Transverse colon (tissue), 4 donors: ENCODE data around the gene CHD2. TPM values are rescaled to one million over a fixed set of nuclear protein-coding genes. Genes with fewer than 3 reads are reported as not detected.
A peak's percentile ranks its signal among the peaks of the same experiment; 100 is the strongest.

Source experiments
- DNase-seq: peaks from one replicate; pipeline ENCODE4 v3.0.0-alpha.2; 2019
- H3K27ac ChIP-seq, 4 donors: fragments of 200-600 bp; sonication (generic); 2 replicates each; pipeline ENCODE4 v1.5.1; 2016 to 2018; ENCODE audit warnings: inconsistent platforms in 4 of 4
- H3K27me3 ChIP-seq: fragments of 200-600 bp; sonication (generic); 2 replicates; pipeline ENCODE4 v1.5.1; 2017; ENCODE audit warnings: inconsistent platforms
- H3K36me3 ChIP-seq, 4 donors: fragments of 200-600 bp; sonication (generic); 2 replicates each; pipeline ENCODE4 v1.5.1; 2017 to 2019; ENCODE audit warnings: inconsistent platforms in 4 of 4
- H3K4me1 ChIP-seq, 4 donors: fragments of 200-600 bp; sonication (generic); 2 replicates each; pipeline ENCODE4 v1.5.1; 2017 to 2020; ENCODE audit warnings: inconsistent platforms in 4 of 4
- H3K4me3 ChIP-seq, 4 donors: fragments of 200-600 bp; sonication (generic); 1 replicate in 1 of 4; 2 replicates in 3 of 4; pipeline versions ENCODE4 v1.5.1 to v1.6.1; 2017 to 2019; ENCODE audit warnings: inconsistent platforms in 4 of 4
- H3K9me3 ChIP-seq, 2 donors: fragments of 200-600 bp; sonication (generic); 2 replicates each; pipeline ENCODE4 v1.5.1; 2017 to 2019; ENCODE audit warnings: inconsistent platforms in 2 of 2
- CTCF ChIP-seq, 5 experiments: fragments of 200-600 bp in 3 of 5; fragments of 450-650 bp in 2 of 5; sonication (generic) in 3 of 5; IDR thresholded peaks; 1 replicate in 2 of 5; 2 replicates in 3 of 5; pipeline ENCODE4 v1.5.1; 2016 to 2017; ENCODE audit warnings: antibody characterized with exemption in 5 of 5, inconsistent platforms in 3 of 5, mild to moderate bottlenecking in 2 of 5, moderate library complexity in 1 of 5
- EP300 ChIP-seq: sonication (generic); formaldehyde crosslinking; IDR thresholded peaks from one replicate; pipeline ENCODE4 v1.6.1; 2017; ENCODE audit warnings: antibody characterized with exemption, low read depth
- POLR2A ChIP-seq: fragments of 450-650 bp; IDR thresholded peaks from one replicate; pipeline ENCODE4 v1.6.1; 2016; ENCODE audit warnings: antibody characterized with exemption, mild to moderate bottlenecking, moderate library complexity
- POLR2AphosphoS5 ChIP-seq, 3 donors: sonication (generic); formaldehyde crosslinking; IDR thresholded peaks; one replicate each; pipeline ENCODE4 v1.6.1; 2016; ENCODE audit warnings: antibody characterized with exemption in 3 of 3
- WGBS, 2 donors: methylation state at CpG; one replicate each; pipeline ENCODE4 v1.1.5; 2018; ENCODE audit warnings: low coverage in 1 of 2; 5-methylcytosine and 5-hydroxymethylcytosine counted together
- in situ Hi-C, 4 donors: fragments of 200-750 bp; cut with MboI; loops; one replicate each; pipeline versions ENCODE4 v1.15.0 to v1.15.1; 2017; ENCODE audit warnings: low sequenced_read_pairs in 3 of 4, low pct_ligation_motif_present in 1 of 4, low pct_unique_long_range_greater_than_20kb in 1 of 4
- intact Hi-C: fragments of 100-400 bp; cut with DNase I; formaldehyde crosslinking; loops from one replicate; pipeline ENCODE4 v1.15.1; 2023; ENCODE audit warnings: low total_unique reads
- total RNA-seq, 4 donors: library from RNA; depleted of rRNA; stranded (reverse); fragments of >200 nt; gene quantifications; one replicate each; pipeline ENCODE4 v1.1.0, GENCODE V29; 2016

The CHD2 gene
- 100 to 1,000 TPM in 3 of 4 donors, 10 to 100 TPM in 1; 90.5 to 190 (median 138) TPM for total RNA-seq

- H3K27ac ChIP-seq, result peak within 1 kb of the TSS; percentile 93 to 99 (median 98)
- WGBS, 2 donors, result 0 to 1% methylated on average over 12 to 15 of the region's 15 CpGs
- H3K4me3 ChIP-seq, result peak within 1 kb of the TSS; percentile 31 to 82 (median 61)
- peak; percentile 86 for DNase-seq
- intact Hi-C loops, result no loop called here
- H3K36me3 ChIP-seq, result peaks cover 0 to 18% (median 5%) of the 10 kb centered on the region in 4 donors
- H3K4me1 ChIP-seq, result peaks cover 15 to 68% (median 29%) of the 10 kb centered on the region in 4 donors
- H3K9me3 ChIP-seq, result no peaks in the 10 kb centered on the region
- in situ Hi-C loops, result loop anchor here in 1 of 4 donors (10.0 kb wide), 1 partner anchor 85 kb away; no protein-coding TSS in a partner anchor
- H3K27me3 ChIP-seq, result no peaks in the 10 kb centered on the region
- TF ChIP-seq EP300, result no peak
- TF ChIP-seq CTCF (IDR thresholded peaks at IDR 0.05), result no peak
- peak; percentile 97 to 98 (median 98) for TF ChIP-seq POLR2AphosphoS5 (IDR thresholded peaks at IDR 0.05)
- peak; percentile 98 for TF ChIP-seq POLR2A
Measured at GRCh38 chr15:92899948-92900730, at the start of gene CHD2. Gene CHD2, plus strand, starts transcription at chr15:92900324. Its CDS starts 914 bp downstream, at chr15:92901238.

GRCh38 chr15:92853222-92853621, 46.9 kb upstream of the CHD2 start:
- H3K4me1 ChIP-seq, result peaks cover 0 to 21% (median 3%) of the 10 kb centered on the region in 4 donors
- H3K4me3 ChIP-seq, result no peak overlapping the region
- no peak overlapping the region for H3K27ac ChIP-seq
- in situ Hi-C loops (no loop called here), intact Hi-C loops (no loop called here)
- no peaks in the 10 kb centered on the region for H3K36me3 ChIP-seq
- no peak for DNase-seq
- 60 to 71% methylated on average over 6 to 9 of the region's 9 CpGs for WGBS, 2 donors
- no peaks in the 10 kb centered on the region for H3K9me3 ChIP-seq
- no peaks in the 10 kb centered on the region for H3K27me3 ChIP-seq
- TF ChIP-seq EP300 (no peak), POLR2AphosphoS5 (IDR thresholded peaks at IDR 0.05) (no peak), CTCF (IDR thresholded peaks at IDR 0.05) (no peak), POLR2A (no peak)

- WGBS, 2 donors, result 85 to 100% methylated on average over 1 of the region's 1 CpG
Measured at GRCh38 chr15:92861742-92862141, 38.4 kb upstream of the CHD2 start.

More at GRCh38 chr15:92861742-92862141, 38.4 kb upstream of the CHD2 start:
- Histone ChIP-seq H3K9me3 (no peaks in the 10 kb centered on the region), H3K4me3 (no peak overlapping the region), H3K27me3 (no peaks in the 10 kb centered on the region), H3K36me3 (no peaks in the 10 kb centered on the region), H3K4me1 (peaks cover 0 to 6% (median 0%) of the 10 kb centered on the region in 4 donors), H3K27ac (no peak overlapping the region)
- no peak for DNase-seq
- intact Hi-C loops, result no loop called here
- in situ Hi-C loops, result no loop called here
- no peak for TF ChIP-seq POLR2AphosphoS5 (IDR thresholded peaks at IDR 0.05)
- no peak for TF ChIP-seq EP300
- no peak for TF ChIP-seq CTCF (IDR thresholded peaks at IDR 0.05)
- TF ChIP-seq POLR2A, result no peak
